Activated CD8-positive, alpha-beta memory T cell treated with anti-CD3 and anti-CD28 coated beads, Interleukin-2, amount 50 U/mL, for 1 hour (primary cell): ENCODE data around the gene TMEM132D.

Experiments
- DNase-seq: peaks from one replicate; pipeline ENCODE4 v3.0.0-alpha.2; 2020; ENCODE audit errors: extremely low read depth

The TMEM132D gene

DNA sequence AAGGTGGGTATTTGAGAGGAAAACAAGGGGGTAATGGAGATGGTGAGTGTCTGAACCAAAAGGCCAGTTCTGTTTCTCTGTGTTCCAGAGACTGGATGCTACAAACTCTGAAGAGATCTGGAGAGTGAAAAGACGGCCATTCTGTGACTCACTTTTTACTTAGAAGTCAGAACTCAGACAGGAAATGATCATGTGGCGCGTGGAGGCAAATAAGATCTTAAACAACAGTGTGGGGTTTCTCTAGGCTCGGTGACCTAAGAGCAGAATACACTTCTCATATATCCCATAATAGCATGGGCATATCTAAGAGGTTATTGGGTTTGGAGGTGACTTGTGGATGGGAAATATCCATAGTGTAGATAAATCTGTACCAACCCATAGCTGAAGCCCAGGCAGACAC is 463.5 kb downstream of the TMEM132D start:
- DNase-seq, result no peak

DNA sequence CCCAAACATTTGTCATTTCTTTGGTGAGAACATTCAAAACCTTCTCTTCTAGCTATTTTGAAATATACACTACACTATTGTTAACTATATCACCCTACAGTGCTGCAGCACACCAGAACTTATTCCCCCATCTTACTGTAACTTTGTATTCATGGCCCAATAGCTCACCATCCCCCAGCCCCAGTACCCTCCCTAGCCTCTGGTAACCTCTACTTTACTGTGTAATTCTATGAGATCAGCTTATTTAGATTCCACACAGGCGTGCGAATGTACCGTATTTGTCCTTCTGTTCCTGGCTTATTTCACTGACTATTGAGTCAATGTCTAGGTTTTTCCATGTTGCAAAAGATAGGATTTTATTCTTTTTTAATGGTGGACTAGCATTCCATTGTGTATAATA is 469.0 kb downstream of the TMEM132D start:
- DNase-seq, result no peak

DNA sequence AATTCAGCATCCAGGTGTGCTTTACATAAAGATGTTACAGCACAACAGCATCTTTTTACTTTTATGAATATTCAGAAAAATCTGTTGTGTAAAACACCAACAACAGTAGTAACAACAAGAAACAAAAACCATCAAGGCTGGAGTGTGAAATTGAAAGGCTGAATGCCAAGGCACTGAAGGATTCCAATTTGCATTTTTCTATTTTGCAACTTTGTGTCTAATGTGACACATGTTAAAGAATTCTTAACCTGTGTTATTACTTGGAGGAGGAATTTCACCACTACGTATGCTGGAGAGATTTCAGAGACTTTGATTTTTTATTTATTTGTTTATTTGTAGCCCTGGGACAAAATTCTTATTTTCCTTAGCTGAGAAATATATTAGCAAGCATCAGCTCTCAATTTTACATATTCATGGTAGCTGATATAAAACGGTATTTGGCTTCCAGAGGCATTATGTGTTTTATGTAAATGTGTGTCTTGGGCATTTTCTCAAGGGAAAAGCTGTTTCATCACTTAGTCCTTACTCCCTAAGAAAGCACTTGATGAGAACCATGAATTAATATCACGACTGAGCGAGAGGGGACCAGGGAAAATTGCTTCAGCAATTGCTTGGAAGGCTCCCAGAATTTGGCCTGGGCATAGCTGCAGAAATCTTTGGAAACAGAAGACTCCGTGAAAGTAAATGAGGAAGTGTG is 475.4 kb downstream of the TMEM132D start:
- DNase-seq, result no peak

DNA sequence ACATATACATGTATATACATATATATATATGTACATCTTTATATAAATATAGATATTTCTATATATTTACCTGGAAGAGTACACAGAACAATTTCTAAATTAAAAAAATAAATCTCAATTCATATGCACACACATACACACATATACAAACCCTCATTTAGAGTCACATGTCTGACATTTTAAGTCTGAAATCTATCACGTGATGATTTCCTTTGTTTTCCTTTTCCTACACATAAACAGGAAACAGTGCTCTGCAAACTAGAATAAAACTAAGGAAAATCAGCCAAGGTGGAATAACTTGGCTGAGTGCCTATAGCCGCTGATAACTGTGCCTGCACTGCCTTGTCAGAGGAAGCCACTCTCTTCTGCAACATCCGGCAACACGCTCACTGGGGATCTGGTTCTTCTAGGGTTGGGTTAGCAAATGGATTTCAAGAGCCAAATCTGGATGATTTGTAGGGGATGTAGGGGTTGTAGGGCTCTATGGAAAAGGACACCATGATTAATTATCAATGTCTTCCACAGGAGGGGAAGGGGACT is 480.7 kb downstream of the TMEM132D start:
- DNase-seq, result no peak

DNA sequence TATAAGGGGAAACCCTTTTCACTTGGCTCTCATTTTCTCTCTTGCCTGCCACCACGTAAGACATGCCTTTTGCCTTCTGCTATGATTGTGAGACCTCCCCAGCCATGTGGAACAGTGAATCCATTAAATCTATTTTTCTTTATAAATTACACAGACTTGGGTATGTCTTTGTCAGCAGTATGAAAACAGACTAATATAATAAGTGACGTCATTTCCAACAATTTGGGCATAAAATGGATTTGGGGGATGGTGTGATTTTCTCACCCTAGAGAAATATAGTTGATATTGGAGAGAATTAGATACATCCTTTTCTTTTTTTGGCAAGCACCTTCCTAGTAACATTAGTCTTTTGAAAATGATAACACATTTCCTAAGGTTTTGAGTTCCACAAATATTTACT is 490.5 kb downstream of the TMEM132D start:
- DNase-seq, result no peak

DNA sequence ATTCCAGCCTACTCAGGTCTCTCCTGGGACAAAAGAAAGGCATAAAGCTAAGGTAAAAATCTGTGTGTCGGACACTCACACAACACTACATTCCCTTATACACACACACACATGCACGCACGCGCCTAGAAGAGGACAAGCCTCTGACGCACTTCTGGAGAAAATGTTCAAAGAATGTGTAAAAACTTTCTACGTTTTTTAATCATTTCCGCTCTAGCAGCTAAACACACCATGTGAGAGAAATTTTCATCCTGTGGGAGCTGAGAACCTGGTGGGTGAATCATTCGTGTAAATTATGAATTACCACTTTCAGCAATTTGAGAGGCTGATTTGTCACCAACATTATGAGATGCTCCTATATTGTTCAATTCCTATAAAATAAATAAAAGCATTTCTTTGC is 494.5 kb downstream of the TMEM132D start:
- DNase-seq, result no peak

DNA sequence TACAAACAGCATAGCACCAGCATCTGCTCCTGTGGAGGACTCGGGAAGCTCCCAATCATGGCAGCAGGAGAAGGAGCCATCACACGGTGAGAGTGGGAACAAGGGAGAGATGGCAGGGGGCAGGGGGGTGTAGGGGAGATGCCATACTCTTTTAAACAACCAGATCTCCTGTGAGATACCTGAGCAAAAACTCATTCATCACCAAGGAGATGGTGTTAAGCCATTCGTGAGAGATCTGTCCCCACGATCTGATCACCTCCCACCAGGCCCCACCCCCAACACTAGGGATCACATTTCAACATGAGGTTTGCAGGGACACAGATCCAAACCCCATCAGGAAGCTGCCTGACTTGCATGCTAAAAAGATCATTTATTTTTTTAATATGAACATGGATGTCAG is 499.3 kb downstream of the TMEM132D start:
- DNase-seq, result no peak

DNA sequence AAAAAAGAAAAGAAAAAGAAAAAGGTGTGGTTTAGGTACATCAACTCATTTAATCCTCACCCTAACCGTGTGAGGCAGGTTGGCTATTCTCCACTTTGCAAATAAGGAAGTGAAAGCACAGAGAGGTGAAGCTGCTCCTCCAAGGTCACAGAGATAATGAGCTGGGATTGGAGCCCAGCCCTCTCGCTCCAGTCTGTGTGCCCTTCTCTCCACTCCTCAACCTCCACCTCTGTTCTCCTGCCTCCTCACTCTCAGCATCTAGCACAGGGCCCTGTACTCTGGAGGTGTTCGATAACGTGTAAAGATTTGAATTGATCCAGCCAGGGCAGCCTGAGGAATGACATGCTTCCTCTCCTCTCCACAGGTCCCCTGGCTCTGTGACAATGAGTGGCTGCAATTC is 502.3 kb downstream of the TMEM132D start:
- DNase-seq, result no peak

DNA sequence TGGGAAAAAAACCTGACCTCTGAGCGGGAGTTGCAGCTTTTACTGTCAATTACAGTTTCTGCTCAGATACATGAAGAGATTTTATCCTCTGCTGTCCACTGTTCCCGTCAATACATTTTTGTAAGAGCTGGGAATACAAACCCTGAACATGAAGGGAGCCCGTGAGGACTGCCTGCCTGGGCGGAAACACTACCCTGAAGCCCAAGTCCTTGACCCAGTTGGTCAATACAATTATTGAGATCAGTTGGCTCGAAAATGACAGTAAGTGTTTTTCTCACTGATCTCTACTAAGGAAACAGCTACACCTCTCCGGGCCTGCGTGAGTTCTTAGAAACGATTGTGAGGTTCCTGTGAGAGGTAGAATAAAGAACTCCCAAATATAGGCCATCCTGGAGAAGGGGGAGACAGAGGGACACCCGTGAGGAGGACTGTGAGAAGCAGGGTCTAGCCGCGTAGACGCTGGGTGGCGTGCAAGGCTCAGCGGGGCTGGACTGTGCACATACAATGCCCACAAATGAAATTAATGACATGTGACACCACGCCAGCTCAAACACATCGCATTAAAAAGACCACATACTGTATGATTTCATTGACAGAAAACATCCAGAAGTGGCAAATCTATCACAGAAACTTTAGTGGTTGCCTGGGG is 509.5 kb downstream of the TMEM132D start:
- DNase-seq, result no peak

DNA sequence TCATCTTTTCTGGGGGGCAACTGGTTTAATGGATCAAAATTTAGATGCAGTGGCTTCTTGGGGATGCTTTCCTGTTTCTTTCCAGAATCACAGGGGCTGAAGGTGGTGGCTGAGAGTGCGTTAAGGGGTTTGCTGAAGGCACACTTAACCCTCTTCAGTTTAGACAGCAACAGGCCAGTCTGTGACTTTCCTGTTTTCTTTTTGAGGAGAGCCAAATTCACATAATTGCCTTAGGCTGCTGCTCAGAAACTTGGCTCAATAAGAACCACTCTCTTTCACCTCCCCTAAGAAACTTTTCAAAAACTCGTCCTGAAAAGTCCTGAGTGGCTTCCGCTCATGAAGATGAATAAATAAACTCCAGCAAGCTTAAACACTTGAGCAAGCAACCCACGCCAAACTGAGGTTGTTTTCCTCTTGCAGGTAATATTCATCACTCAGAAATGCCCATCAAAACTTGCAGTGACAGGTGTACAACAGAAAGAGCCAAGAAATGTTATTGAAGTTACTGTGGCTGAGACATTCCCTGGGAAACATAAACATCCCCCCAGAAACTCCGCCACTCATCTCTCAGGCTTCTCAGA is 510.4 kb downstream of the TMEM132D start:
- DNase-seq, result no peak

DNA sequence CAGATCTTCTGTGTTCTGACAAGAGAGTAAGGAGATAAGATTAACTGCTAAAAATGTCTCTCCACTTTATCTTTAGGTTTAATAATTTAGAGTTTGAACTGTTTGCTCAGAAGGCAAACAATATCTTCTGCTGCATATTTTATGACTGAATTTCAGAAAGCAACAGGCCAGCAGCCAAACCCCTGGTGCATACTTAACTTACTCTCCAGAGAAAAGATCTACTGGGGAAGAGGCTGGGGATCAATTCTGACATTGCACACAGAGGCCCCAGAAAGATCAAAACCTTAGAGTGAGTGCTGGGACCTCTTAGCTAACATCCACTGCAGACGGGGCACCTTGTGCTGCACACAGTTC is 518.2 kb downstream of the TMEM132D start:
- DNase-seq, result no peak

DNA sequence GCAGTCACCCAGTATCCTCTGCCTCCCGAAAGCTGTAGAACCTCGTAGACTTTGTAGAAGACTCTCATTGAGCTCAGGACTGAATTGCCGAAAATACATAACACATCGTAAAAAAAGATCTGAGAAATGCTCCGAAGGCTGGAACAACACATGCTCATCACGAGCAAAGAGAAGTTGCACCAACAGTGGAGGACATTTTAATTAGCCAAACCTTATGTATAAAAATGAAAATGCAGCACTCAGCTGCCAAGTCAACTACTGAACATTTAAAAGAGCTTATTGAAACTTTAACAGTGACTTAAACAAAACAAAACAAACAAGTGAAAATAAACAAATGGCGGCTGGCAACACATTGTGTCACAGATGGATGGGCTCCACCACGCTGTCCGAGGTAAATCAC is 519.9 kb downstream of the TMEM132D start:
- no peak for DNase-seq

DNA sequence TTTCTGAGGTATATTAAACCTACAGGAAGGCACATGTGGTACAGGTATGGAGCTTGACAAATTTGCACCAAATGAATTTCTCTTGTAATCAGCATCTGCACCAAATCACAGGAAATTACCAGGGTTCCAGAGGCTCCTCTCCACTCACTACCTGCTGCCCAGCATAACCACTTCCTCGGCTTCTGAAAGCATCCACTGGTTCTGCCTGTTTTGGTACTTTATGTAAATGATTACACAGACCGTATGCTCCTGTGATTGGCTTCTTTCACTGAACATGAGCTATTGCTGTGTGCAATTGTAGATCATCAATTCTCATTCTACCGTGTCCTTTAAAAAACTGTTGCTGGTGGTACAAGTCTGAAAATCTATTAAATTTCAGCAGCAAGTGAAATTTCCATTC is 522.1 kb downstream of the TMEM132D start:
- no peak for DNase-seq

DNA sequence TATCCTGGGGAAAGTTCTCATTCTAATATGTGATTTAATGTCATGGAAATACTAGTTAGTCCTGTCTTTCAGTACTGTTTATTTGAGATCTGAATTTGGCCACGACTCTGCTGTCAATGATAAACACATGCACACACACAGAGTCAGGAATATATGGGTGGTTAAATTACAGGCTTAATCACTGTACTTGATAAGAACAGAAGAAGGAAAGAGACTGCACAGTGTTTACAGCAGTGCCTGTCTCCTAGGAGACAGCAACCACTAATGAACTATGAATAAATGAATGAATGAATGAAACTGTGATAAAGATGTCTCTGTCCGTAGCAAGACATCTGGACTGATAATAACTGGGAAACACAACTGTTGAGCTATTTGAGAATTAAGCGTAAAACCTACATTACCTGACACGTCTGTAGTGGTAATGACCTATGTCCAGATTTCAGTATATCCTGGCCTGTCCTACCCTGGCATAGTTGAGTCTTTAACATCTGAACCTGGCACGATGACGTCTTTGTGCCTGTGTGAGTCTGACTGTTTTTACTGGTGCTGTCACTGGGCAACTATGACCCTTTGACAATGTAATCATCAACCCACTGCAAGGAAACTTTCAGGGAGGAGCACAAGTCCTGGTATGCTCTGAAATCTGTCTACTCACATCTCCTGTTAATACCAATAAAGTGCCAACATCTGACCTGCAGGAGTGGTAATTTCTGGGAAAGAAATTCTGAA is 524.6 kb downstream of the TMEM132D start:
- DNase-seq, result no peak

DNA sequence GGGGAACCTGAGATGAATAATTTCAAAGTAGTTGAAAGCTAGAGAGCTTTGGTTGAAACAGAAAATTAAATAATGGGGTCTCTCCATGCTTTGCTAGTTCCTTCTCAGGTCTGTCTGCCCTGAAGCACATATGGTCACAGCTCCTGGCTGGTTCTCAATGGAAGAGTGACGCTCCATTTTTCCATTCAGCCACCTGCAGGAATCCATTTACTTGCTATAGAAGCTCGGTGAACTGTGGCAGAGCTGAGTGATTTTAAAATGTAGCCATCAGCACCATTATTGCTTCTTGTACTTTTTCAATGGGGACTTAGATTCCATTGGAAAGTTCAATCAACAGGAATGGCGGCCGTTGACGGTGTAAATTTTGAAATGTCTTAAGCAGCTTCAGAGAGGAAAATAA is 525.3 kb downstream of the TMEM132D start:
- no peak for DNase-seq

DNA sequence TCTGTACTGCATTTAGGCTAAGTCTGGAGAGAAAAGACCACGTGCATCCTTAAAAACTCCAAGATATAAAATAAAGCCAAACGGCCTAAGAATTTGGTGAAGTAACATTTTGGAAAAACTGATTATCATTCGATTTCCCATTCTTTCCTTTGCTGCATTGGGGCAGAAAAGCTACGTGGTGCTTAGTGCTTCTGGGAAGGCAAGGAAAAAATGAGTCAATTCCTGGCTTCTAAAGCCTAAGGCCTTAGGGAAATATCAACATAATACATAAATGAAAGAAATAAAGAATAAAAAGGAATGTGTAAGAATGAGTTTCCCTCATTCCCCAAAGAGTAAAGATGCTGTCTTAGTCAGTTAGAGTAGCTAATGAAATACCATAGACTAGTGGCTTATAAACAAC is 530.1 kb downstream of the TMEM132D start:
- no peak for DNase-seq

DNA sequence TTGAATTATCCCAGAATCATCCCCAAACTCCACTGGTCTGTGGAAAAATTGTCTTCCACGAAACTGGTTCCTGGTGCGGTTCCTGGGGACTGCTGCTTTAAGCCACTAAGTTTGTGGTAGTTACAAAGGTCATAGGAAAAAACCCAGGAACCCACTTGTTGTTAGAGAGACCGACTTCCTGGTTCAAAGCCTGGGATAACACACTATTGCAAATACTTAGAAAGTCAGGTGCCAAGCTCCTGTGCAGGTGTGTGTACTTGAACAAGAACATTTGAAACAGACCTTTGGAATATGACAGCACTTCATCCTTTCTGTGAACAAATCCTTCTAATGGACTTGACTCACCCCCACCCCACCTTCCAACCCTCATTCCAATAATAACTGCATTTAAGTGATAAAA is 530.9 kb downstream of the TMEM132D start:
- DNase-seq, result no peak

DNA sequence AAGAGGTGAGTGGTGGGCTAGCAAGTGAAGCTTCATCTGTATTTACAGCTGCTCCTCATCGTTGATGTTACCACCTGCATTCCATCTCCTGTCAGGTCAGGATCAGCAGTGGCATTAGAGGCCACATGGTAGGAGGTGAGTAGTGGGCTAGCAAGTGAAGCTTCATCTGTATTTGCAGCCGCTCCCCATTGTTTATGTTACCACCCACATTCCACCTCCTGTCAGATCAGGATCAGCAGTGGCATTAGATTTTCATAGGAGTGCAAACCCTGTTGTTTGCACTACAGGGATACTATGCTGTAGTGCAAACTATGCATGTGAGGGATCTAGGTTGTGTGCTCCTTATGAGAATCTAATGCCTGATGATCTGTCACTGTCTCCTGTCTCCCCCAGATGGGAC is 531.5 kb downstream of the TMEM132D start:
- no peak for DNase-seq

DNA sequence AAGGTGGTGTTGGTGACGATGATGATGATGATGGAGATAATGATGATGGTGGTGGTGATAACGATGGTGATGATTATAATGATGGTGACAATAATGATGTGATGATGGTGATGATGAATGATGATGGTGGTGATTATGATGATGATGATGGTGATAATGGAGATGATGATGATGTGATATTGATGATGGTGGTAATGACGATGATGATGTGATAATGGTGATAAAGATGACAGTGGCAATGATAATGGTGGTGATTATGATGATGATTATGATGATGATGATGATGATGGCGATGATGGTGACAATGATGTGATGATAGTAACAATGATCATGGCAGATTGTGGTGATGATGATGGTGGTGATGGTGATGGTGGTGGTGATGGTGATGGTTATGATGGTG is 532.6 kb downstream of the TMEM132D start:
- DNase-seq, result no peak

DNA sequence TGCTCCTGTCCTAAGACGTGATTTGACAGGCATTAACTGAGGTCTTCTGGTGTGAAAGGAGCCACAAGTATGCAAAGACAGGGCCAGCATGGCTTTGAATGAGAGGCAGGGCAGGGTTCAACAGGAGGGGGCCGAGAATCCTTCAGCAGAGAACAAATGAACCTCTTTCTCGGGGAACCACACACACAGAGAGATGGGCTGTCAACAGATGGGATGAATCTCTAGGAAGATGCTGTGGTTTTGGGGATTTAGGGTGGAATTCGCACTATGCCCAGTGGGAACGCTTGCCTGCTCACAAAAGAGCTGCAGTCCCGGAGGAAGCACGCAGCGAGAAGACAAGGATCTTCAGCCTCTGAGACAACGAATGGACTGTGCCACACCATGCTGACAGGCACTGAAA is 537.2 kb downstream of the TMEM132D start:
- DNase-seq, result no peak

DNA sequence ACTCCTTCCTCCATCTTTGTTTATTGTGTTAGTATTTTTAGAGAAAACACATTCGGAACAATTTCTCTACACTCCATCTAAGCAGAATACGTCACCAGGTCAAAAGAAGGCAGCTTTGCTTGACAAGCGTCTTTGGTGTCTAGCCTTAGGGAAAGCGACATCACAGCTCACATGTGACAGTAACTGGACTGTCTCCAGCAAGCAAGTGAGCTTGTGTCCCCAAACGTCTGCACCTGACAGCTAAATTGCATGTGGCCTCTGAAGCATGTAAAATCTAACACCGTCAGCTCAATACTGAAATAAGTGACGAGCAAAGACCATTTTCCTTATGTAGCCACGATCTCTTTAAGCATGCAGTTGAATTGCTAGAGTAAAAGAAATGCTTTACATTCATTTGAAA is 540.8 kb downstream of the TMEM132D start:
- DNase-seq, result no peak

DNA sequence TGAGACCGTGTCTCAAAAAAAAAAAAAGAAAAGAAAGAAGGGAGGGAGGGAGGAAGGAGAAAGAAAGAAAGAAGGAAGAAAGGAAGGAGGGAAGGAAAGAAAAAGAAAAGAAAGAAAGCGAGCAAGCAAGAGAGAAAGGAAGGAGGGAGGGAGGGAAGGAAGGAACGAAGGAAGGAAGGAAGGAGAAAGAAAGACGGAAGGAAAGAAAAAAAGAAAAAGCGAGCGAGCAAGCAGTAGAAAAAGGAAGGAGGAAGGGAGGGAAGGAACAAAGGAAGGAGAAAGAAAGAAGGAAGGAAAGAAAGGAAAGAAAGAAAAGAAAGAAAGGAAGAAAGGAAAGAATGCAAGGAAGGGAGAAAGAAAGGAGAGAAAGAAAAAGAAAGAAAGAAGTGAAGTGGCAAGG is 546.6 kb downstream of the TMEM132D start:
- DNase-seq, result no peak

DNA sequence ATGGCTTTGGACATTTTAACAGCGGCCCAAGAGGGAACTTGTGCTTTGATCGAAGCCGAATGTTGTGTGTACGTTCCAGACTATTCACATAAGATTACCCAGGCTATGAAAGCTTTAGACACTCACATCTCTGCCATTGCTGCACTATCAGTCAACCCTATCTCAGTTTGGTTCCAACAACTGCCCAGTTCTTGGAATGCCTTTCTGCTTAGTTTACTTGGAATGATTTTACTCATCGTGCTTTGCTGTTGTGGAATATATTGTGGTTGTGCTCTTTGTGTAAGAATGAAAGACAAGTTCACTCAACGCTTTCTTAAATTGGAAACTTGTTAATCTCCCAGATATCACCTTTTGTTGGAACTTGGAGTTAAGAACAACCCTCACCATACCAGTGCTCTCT is 552.3 kb downstream of the TMEM132D start:
- DNase-seq, result no peak
